ENCODE data around the gene C15orf62.

Gene C15orf62

DNA sequence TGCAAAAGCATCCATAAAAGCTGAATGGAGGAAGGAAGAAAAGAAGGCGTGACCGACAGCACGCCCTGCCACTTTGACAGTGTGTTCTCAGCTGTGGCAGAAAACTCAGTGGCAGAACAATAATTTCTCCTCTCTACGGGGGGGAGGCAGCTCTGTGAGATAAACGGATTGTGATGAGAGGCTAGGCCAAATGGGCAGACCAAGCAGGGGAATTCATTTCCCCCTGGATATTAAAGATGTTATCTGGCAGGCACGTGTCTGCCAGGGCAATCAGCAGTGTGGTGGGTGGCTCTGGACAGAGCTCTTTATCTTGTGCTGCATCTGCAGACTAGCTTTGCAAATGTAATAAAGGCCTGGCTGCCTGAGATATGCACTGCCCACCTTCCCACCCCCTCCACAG is 12.8 kb upstream of the C15orf62 start:
- DNase-seq = no peak

DNA sequence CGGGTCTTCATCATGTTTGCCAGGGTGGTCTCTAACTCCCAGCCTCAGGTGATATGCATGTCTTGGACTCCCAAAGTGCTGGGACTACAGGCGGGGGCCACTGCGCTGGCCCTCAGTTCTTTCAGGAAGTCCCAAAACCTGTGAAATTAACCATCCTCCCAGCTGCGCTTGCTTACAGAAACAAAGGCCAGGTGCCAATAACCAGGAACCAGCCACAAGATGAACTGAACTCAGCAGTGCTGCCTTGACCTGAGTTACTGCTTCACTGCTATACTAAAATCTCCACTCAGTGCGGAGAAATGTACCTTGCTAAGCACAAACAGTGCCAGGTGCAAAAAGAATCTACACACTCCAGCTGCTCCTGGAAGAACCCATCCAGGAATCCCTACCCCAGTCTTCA is 9.8 kb upstream of the C15orf62 start:
- no peak for DNase-seq

DNA sequence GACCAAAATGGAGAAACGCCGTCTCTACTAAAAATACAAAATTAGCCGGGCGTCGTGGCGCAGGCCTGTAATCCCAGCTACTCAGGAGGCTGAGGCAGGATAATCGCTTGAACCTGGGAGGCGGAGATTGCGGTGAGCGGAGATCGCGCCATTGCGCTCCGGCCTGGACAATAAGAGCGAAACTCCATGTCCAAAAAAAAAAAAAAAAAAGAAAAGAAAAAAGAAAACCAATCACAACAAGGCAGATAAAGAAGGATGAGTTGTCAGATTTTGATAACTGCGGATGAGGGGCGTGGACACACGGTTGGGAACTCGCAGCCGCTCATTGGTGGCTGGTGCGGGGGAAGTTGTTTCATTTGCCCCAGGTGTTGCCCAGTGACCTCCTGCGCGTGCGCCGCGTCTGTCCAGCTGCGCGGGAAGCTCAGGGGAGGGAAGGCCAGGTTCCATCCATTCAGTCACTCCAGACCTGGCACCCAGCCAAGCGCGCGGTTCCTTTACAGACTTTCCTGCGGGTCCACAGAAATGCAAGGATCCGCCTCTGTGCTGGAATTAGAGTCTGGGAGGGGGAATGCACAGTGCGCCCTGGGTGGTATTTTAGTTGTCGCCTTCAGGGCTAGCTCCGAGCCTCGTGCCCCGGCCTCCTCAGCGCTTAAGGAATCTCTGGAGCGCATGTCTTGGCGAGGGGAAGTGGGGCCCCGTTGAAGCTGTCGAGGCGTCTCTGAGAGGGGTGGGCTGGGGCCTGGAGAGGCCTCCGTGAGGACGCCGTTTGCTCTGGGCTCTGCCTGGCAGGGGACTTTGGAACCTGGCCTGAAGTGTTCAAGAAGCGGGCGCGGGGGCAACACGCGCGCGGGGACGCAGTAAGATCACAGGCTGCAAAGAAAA is 6.6 kb upstream of the C15orf62 start:
- DNase-seq = peak; percentile 65

DNA sequence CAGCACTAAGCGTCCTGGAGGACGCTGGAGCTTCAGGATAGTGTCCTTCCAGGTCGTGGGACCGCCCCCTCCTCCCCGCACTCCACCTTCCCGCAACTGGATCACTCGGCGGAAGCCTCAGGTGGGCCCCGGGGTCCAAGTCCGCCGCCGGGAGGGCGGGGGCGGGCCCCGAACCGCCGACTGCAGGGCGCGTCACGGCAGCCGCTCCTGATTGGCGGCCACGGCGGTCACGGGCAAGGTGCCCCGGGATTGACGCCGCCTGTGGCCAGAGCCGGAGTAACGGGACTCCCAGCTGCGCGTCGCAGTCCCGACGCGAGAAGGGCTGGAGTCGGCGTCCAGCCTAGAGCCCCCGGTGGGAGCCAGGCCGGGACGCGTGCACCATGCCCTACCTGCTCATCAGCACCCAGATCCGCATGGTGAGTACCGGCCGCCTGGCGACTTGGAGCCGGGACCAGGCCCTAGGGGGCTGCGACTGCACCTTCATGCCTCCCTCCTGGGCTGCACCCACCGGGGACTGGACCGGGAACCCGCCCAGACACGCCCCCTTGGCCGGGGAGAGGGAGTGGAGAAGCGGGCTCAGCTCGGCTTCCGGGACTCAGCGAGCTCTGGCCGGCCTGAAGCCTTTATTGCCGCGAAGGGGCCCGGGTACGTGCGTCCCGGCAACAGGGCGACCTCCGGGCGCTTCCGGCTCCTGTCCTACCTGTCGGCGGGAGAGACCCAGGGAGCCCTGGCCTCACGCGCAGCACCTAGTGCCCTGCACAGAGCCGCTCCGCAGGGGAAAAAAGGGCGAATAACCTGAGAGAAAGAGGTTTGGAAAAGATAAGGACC is 5.8 kb upstream of the C15orf62 start, which contains the start of gene GCHFR:
GCHFR (plus strand) TSS at position 268 of the 828 bp plus-strand sequence; CDS start at position 381, 113 bp downstream.
- peak; percentile 46 for DNase-seq

DNA sequence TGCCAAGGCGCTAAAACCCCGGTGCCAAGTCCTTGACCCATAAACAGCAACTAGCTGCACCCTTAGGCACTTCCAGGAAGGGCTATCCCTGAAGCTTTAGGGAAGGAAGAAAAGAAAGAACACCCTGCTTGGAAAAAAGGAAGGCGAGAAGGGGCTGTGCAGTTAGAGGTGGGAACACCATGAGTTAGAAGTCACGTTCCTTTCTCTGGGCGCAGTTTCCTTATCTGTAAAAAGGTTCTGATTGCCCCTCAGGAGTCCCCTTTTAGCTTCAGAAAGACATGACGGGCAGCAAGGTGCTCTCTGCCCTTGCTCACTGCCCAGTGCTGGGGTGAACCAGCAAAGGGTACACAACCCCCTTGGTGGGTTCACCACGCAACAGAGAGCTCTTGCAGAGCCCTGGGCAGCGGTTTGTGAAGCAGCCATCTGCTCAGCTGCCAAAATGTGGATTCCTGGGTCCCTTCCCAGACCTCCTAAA is 5.1 kb upstream of the C15orf62 start:
- DNase-seq = no peak

DNA sequence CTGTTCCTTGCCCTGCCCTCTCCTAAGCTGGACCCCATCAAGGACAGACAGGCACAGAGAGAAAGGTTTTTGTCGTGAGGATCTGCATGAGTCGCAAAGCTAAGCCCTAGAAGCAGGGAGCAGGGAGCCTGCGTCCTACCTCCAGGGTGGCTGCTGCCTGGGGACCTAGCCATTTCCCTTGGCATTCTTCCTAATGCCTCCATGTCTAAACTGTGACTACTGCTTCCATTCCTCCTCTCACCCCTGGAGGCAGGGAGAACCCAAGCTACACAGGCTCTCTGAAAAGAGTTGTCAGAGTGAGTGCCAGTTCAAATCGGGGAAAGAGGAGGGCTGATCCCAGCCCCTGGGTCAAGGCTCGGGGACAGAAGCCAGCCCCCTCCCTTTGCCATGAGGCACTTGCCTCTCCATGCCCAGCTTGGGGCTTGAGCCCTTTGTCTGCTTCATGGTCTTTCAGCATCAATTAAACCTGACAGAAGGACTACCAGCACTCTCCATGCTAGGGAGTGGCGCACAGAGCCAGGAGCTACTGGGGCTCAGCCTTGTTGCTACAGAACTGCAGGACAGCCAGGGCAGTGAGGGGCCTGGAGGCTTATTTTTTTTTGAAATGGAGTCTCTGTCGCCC is 3.5 kb upstream of the C15orf62 start:
- DNase-seq = peak; percentile 27

DNA sequence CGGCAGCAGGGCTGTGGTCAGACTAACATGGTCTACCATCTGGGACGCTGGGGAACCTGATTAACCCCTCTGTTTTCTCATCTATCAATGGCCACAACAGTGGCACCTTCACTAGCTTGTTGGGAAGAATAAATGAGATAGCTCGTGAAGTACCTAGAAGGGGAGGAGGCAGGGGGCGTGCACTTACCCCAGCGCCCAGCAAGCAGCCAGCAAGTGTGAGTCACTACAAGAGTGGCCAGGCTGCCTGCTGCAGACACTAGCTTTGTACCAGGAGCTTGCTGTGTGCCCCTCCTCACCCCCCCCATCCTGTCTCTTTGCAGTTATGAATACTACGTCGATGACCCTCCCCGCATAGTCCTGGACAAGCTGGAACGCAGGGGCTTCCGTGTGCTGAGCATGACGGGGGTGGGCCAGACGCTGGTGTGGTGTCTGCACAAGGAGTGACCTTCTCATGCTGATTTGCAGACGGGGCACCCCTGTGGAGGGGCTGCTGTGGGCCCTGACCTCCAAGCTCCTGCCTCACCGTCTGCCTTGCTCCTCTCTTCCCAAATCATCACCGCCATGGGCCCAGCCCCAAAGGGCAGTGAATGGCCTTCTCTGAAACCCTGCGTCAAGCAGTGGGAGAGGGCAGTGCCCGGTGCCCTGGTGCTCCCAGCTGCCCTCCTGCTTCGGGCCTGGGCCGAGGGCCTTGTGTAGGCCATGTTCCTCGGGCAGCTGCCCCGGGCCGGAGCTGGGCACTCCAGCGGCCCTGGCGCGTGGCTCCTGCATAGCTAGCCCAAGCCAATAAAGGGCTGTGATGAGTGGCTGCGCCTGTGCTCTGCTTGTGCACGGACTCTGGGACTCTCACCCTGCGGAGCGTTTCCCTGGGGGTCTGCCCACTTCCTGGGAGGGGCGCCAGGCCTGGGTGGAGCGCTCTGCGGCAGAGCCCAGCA is 2.6 kb upstream of the C15orf62 start:
- peak; percentile 25 for DNase-seq

DNA sequence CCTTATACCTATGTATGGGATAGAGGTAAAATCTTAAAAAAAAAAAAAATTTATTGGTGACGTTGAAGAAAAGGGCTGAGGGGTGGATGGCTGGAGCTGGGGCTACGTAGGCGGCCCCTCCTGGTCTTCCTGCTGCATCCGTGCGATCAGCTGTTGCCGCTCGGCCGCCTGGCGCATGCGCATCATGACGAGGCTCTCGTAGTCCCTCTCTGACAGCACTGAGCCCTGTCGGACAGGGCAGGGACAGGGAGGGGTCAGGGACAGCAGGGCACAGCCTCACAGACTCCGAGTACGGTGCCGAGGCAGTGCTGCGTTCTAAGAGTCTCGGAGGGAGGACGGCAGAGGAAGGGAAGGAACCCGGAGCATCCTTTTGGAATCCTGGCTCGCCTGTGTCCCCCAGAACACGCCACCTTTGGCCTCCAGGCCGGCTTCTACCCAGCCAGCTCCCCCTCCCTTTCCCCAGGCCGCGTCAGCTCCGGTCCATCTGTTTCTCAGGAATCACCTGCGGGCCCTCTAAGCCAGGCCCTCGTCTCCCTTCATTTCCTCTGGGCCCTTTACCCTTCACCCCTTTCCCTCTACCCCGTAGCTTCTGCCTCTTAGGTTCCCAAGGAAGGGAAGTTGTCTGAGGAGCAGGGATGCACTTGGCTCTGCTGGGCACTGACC is 1.8 kb upstream of the C15orf62 start:
- DNase-seq = no peak

DNA sequence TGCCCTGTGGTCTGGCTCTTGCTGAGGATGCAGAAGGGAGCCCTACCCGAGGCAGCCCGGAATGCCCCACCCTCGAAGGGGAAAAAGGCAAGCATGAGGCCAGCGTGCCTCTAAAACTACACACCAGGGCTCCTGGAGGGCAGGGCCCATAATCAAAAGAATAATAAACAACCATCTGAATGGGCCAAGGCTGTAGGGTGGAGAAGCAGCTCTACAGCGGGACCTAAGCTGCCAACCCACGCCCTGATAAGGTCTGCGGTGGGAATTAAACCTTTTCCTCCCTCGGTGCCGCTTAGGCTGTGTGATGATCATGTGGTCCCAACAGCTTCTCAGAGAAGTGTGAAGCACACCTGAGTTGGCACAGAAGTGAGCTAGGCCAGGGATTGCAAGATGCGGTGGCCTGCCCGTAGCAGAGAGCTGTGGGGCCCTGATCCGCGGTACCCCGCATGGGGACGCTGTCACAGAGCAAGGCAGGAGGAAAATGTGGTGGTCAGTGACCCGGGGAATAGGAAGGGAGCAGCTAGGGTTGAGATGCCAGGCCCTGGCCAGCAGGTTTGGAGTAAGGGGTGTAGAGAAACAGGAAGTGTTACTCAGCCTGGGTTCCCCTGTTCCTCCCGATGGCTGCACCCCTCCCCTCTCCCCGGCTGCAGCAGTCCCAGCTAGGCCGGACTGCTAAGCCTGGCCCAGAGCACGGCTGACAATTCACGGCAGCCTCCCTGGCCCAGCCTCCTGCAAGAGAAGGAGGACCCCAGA is 1.1 kb upstream of the C15orf62 start:
- no peak for DNase-seq

DNA sequence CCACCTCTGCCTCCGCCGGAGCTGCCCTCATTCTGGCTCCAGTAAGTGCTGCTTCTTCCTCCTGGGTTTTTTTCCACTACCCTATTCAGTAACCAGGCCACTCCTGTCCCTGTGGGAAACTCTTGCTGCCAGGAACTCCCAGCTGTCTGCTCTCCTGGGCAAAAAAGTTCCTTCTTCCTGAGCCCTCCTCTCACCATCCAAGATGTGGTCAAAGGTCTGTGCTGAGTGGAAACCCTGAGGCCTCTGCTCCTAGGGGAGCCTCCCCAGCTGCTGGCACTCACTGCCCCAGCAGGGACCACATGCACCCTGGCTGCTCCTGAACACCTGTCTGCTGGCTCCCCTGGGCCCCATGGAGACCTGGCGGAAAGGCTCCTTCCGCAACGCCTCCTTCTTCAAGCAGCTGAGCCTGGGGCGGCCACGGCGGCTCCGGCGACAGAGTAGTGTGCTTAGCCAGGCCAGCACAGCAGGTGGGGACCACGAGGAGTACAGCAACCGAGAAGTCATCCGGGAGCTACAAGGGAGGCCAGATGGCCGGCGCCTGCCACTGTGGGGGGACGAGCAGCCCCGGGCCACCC is 454 bp downstream of the C15orf62 start:
- DNase-seq = no peak

DNA sequence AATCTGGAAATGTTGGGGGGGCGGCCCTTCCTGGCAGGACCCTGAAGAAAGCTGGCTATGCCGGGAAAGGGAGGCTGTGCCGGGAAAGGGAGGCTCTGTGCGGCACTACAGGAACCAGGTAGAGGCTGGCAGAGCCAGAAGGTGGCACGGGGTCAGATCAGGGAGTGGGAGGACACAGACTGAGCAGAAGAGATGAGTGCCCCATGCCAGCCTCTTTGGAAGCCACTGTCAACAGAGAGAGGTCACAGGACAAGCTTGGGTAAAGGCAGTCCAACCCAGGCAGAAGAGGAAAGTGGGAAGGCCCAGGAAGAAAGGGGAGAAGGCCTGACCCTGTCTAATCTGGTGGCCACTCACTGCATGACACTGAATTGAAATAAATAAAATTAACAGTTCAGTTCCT is 1.5 kb downstream of the C15orf62 start:
- no peak for DNase-seq

DNA sequence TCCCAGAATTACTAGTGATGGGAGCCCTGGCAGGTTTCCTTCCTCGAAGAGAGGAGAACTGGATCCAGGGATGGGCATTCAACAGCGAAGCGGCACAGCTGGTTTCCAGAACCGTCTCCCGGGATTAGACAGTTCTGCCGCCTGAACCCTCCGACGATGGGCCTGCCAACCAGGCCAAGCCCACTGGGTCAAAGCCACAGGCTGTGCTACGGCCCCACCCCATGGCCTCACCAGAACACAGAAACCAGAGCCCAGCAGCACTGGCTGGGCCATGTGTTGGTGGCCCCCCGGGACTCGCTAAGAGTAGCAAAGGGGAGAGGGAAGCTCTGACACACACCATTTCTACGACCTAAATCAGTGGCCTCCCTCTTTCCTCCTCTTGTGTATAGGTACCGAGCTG is 2.2 kb downstream of the C15orf62 start:
- DNase-seq = no peak

DNA sequence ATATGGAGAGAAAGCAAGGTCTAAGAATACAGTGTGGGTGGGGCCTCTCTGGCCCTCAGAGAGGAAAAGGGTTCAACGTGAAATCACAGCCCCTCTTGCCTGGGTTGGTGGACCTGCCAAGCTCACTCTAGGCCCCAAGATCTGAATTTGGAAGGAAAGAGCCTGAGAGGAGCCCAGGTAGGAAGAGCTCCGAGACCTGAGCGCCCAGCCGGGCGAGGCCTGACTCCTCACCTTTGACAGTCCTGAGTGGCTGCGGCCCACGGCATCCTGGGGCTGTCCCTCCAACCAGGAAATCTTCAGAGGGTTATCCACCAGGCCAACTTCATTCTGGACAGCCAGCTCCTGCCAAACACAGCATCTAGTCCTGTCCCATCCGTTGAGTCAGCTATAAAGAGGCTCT is 3.7 kb downstream of the C15orf62 start:
- DNase-seq = no peak

DNA sequence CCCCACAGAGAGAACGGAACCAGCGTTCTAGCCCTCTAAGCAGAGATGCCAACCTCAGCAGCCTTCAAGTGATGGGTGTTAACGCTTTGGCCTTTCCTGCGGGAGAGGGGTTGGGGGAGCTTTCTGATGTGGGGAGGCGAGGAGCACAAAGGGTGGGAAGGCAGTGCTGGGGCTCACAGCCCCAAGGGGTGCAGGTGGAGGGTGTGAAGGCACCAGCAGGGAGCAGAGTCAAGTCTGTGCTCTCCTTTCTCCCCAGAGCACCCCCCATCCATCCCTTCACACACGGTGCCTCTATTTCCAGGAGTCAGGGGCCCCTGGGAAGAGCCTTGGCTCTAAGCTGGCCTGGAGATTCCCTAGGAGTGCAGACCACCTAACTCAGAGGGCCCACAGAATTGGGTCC is 4.1 kb downstream of the C15orf62 start:
- no peak for DNase-seq

DNA sequence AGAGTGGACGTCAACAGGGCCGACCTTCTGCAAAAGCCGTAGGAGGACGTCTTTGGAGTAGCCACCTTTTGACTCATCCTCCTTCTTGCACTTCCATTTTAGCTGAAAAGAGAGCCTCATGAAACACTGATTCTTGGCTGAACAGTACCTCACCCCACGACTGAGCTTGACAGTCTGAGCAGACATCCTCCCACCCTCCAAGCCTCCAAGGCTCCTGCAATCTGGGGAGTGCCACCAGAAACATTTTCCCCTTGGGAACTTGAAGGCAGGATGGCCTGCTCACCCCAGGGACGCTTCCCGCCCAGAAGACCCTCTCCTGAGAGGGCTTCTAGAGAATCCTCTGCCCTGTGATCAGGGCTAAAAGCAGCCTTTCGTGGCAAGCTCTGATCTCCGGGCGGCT is 5.2 kb downstream of the C15orf62 start:
- no peak for DNase-seq

DNA sequence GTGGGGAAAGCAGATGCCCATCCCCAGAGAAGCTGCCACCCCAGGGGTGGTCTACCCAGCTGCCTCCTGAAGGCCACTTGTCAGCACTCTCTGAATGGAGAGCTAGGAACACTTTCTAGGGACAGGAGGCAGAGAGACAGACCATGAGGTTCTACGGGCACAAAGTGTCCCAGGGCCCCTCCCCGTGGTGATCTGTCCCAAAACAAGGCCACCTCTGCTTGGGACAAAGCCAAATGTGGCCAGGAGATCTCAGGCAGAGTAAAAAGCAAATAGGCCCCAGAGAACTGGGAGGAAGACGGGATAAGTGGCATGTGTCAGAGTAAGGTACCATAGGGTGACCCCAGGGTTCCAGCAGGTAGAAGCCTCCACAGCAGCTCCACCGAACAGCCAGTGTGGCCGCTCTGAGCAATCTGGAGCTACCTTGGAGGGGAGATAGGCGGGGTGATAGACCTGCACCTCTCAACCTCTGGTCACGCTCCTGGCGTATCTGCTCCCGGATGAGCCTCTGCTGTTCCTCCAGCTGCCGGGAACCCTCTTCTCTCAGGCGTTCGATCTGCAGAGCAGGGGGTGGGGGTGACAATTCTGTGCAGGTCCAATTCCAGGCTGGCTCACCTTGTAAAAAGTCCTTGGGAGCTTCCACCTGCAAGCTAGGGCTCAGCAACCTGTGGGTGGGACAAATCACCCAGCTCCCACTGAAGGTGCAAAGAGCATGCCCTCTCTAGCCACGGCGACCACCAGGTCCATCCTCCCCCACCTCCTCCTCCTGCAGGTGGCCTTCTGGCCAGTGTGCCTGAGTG is 6.2 kb downstream of the C15orf62 start:
- DNase-seq = no peak

DNA sequence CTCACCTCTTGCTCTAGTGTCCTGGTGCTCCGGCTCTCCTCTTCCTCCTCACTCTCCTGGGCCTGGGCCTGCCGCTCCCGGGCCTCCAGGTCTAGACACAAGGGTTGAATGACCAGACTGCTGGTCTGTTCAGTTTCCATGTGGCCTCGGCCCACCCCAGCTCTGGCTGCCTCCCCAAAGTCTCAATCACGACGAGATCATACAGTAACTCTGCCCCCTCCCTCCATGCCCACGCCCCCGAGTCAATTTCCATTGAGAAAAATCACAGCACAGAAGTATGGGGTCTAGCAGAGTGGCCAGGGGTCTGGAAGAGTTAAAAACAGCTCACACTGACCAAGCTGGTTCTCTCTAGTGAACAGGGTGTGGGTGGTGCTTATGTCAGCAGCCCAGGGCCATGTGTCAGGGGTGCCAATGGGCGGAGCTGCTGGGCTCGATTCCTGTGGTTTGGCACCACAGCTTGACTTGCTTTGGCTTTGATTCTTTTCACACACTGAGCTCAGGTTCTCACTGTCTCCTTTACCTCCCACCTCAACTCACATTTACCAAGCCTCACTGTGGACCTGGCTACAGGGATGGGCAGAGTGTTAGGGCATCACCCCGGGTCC is 6.9 kb downstream of the C15orf62 start:
- no peak for DNase-seq

DNA sequence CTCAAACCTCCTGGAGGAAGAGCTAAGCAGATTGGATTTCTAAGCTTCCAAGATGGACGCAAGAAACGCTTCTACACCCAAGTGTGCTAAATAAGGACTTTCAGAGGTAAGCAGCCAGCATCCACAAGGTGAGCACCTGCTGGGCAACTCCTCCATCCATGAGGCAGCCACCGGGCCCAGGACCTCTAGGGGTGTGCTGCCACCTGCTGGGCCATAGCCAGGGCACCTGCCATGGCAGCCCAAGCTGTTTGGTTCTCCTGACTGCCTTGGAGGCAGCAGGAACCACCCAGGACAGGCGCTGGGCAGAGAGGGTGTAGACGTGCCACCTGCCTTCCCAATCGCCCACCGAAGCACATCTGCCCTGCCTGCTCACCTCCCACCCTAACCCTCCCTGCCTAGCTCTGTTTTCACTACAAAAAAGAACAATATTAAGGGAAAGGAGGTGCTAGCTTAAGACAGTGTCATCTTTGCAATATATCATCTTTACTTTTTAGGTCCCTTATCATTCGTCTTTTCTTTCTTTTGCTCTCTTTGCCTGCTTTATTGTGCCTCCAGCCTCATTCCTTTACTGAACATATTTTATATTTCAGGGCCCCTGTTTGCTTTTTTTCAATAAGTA is 12.9 kb downstream of the C15orf62 start:
- DNase-seq = no peak

DNA sequence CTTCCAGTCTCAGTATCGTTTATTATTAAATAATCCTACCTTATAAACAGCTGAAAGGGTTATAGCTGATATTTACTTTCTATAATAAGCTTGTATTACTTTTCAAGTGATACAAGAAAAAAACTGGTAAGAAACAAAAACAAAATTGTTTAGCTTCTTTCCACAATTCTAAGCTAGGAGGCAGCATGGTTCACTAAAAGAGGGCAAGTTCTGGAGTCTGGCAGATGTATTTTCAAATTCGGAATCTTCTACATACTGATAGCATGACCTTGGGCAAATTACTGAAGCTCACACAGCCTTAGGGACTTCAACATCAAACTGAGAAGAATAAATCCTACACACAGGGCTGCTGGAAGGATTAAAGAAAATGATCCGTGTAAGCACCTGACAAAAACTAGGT is 15.4 kb downstream of the C15orf62 start:
- no peak for DNase-seq

Measured in fibroblast of skin of right quadriceps (primary cell).